Epithelial cell of esophagus (primary cell): Measurements from ENCODE around the gene BRD7.

ENCODE experiments used
- DNase-seq: peaks from one replicate; pipeline ENCODE4 v3.0.0; 2010; ENCODE audit warnings: low read depth
- H3K4me3 ChIP-seq: 2 replicates; pipeline ENCODE4 v1.5.1; 2011; ENCODE audit warnings: mild to moderate bottlenecking, low read length, control low read depth
- CTCF ChIP-seq: IDR thresholded peaks from 2 replicates; pipeline ENCODE4 v1.5.1; 2011; ENCODE audit warnings: low read depth, mild to moderate bottlenecking, low read length, control low read depth, inconsistent platforms; ENCODE audit not compliant: insufficient read depth; ENCODE audit errors: missing control alignments

The BRD7 gene

GRCh38 chr16:50338371-50339231 lies 30.2 kb downstream of the BRD7 start:
- no peak for TF ChIP-seq CTCF
- no peak overlapping the region for H3K4me3 ChIP-seq
- no peak for DNase-seq

- TF ChIP-seq CTCF = no peak
- H3K4me3 ChIP-seq = no peak overlapping the region
- DNase-seq = no peak
These were observed 31.9 kb downstream of the BRD7 start for GRCh38 chr16:50336884-50337283.

GRCh38 chr16:50335196-50335958 lies 33.4 kb downstream of the BRD7 start:
- no peak for TF ChIP-seq CTCF
- no peak overlapping the region for H3K4me3 ChIP-seq
- DNase-seq = peak; percentile 42

GRCh38 chr16:50334106-50334975 lies 34.4 kb downstream of the BRD7 start:
- no peak overlapping the region for H3K4me3 ChIP-seq
- no peak for DNase-seq

GRCh38 chr16:50332599-50332998 lies 36.2 kb downstream of the BRD7 start:
- no peak for DNase-seq
- no peak overlapping the region for H3K4me3 ChIP-seq
- TF ChIP-seq CTCF = no peak

More at GRCh38 chr16:50334106-50334975, 34.4 kb downstream of the BRD7 start:
- TF ChIP-seq CTCF = no peak

- no peak for TF ChIP-seq CTCF
- DNase-seq = no peak
- H3K4me3 ChIP-seq = no peak overlapping the region
These were observed 37.2 kb downstream of the BRD7 start for GRCh38 chr16:50331570-50331969.
